Sigmoid colon (tissue), 7 donors: Measurements from ENCODE around the gene LTBP3. TPM values are rescaled to one million over a fixed set of nuclear protein-coding genes. Genes with fewer than 3 reads are reported as not detected.

Source experiments
- DNase-seq: peaks from one replicate; pipeline ENCODE4 v3.0.0-alpha.2; 2019
- H3K27ac ChIP-seq, 4 donors: fragments of 200-600 bp; sonication (generic); one replicate each; pipeline ENCODE4 v1.5.1; 2016 to 2019; ENCODE audit warnings: mild to moderate bottlenecking in 1 of 4
- H3K27me3 ChIP-seq, 3 donors: fragments of 200-600 bp; sonication (generic); one replicate each; pipeline ENCODE4 v1.5.1; 2019; ENCODE audit warnings: mild to moderate bottlenecking in 1 of 3
- H3K36me3 ChIP-seq, 4 donors: fragments of 200-600 bp; sonication (generic); one replicate each; pipeline ENCODE4 v1.5.1; 2016 to 2019
- H3K4me1 ChIP-seq, 4 donors: fragments of 200-600 bp; sonication (generic); one replicate each; pipeline ENCODE4 v1.5.1; 2017 to 2019
- H3K4me3 ChIP-seq, 4 donors: fragments of 200-600 bp; sonication (generic); one replicate each; pipeline ENCODE4 v1.5.1; 2017 to 2019; ENCODE audit warnings: mild to moderate bottlenecking in 2 of 4, moderate library complexity in 1 of 4
- H3K9me3 ChIP-seq, 4 donors: fragments of 200-600 bp in 3 of 4; sonication (generic) in 3 of 4; one replicate each; pipeline versions ENCODE4 v1.5.1 to v1.6.1; 2013 to 2019
- EP300 ChIP-seq, 4 donors: sonication (generic); formaldehyde crosslinking; IDR thresholded peaks; one replicate each; pipeline ENCODE4 v1.6.1; 2017; ENCODE audit warnings: antibody characterized with exemption in 4 of 4
- POLR2A ChIP-seq, 2 donors: fragments of 450-650 bp; IDR thresholded peaks; one replicate each; pipeline ENCODE4 v1.6.1; 2016; ENCODE audit warnings: antibody characterized with exemption in 2 of 2, mild to moderate bottlenecking in 2 of 2, moderate library complexity in 2 of 2
- POLR2AphosphoS5 ChIP-seq, 4 donors: sonication (generic); formaldehyde crosslinking; IDR thresholded peaks; one replicate each; pipeline ENCODE4 v1.6.1; 2017; ENCODE audit warnings: antibody characterized with exemption in 4 of 4
- WGBS, 2 donors: extraction: QIAGEN DNeasy Blood & Tissue Kit; methylation state at CpG; one replicate each; pipeline ENCODE4 v1.1.7; 2013; 5-methylcytosine and 5-hydroxymethylcytosine counted together
- intact Hi-C: fragments of 100-400 bp; cut with DNase I; formaldehyde crosslinking; loops from one replicate; pipeline ENCODE4 v1.15.1; 2023
- polyA plus RNA-seq, 3 donors: library from polyadenylated mRNA; stranded (reverse); fragments of 200-250 nt; gene quantifications; one replicate each; pipeline ENCODE4 v1.2.3, GENCODE V29; 2013
- total RNA-seq, 4 donors: library from RNA; depleted of rRNA; stranded (reverse); fragments of >200 nt; gene quantifications; one replicate each; pipeline ENCODE4 v1.1.0, GENCODE V29; 2016
- TF ChIP-seq, protein P1 (sequence below), 4 experiments: fragments of 450-650 bp in 3 of 4; fragments of 200-600 bp in 1 of 4; IDR thresholded peaks; one replicate each; pipeline ENCODE4 v1.5.1; 2016 to 2019; ENCODE audit warnings: antibody characterized with exemption in 4 of 4, mild to moderate bottlenecking in 3 of 4, moderate library complexity in 2 of 4
- donor health status: healthy with polysubstance abuse.
- donor health status: Bipolar disorder and iron deficiency.
- donor health status: healthy.

The LTBP3 gene
- total and polyA plus RNA-seq, 7 donors, result 3.9 to 268 (median 79.6) TPM

DNA sequence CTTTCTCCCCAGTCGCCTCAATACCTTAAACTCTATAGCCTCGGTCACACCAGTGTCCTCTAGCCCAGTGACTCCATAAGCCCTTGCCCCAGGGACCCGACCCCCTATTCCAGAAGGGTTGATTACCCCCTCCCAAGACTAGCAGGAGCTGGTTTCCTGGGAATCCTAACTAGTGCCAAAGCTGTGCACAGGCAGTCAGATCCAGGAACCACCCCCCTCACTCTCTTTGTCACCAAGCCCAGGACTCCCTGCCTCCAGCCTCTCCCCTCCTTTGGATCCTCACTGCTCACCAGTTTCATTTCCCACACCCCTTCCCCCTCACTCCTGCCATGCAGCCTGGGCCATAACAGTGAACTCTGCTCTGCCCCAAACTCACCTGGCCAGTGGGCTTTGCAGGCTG lies 9.8 kb downstream of the LTBP3 start:
- no peaks in the 10 kb centered on the region for H3K27me3 ChIP-seq
- H3K27ac ChIP-seq, result no peak overlapping the region
- H3K4me3 ChIP-seq, result no peak overlapping the region
- H3K4me1 ChIP-seq, result peaks cover 0 to 24% (median 10%) of the 10 kb centered on the region in 4 donors
- TF ChIP-seq EP300 (IDR thresholded peaks at IDR 0.05) (no peak), POLR2A (IDR thresholded peaks at IDR 0.05) (no peak), POLR2AphosphoS5 (IDR thresholded peaks at IDR 0.05) (no peak)
- TF ChIP-seq, protein P1, sequence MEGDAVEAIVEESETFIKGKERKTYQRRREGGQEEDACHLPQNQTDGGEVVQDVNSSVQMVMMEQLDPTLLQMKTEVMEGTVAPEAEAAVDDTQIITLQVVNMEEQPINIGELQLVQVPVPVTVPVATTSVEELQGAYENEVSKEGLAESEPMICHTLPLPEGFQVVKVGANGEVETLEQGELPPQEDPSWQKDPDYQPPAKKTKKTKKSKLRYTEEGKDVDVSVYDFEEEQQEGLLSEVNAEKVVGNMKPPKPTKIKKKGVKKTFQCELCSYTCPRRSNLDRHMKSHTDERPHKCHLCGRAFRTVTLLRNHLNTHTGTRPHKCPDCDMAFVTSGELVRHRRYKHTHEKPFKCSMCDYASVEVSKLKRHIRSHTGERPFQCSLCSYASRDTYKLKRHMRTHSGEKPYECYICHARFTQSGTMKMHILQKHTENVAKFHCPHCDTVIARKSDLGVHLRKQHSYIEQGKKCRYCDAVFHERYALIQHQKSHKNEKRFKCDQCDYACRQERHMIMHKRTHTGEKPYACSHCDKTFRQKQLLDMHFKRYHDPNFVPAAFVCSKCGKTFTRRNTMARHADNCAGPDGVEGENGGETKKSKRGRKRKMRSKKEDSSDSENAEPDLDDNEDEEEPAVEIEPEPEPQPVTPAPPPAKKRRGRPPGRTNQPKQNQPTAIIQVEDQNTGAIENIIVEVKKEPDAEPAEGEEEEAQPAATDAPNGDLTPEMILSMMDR (IDR thresholded peaks at IDR 0.05), result no peak
- H3K9me3 ChIP-seq, result no peaks in the 10 kb centered on the region
- intact Hi-C loops, result no loop called here
- peaks cover 7 to 59% (median 31%) of the 10 kb centered on the region in 4 donors for H3K36me3 ChIP-seq
- 86 to 90% methylated on average over 3 of the region's 3 CpGs for WGBS, 2 donors
- DNase-seq, result no peak

DNA sequence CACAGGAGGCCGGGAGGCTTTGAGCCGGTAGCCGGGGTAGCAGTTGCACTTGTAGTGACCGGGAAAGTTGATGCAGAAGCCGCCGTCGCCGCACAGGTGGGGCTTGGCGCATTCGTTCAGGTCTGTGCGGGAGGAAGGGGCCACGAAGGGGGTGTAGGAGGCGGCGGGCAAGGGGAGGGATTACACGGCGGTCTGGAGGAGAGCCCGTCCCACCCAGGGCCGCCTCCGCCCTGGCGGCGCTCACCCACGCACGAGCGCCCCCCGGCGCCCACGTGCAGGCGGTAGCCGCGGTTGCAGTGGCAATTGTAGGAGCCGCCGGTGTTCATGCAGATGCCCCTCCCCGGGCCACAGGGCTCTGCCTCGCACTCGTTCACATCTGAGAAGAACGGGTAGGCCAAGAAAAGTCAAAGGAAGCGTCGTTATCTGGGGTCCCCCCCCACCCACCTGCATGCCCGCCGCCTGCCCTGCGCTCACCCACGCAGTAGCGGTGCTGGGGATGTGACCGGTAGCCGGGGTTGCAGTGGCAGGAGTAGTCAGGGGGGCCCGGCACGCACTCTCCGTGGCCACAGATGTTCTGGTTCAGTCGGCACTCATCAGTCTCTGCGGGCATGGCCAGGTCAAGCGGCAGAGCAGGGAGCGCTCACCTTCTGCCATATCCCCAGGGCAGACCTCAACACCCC lies 10.6 kb downstream of the LTBP3 start:
- H3K27me3 ChIP-seq, result no peaks in the 10 kb centered on the region
- no peak for DNase-seq
- intact Hi-C loops, result no loop called here
- no peak overlapping the region for H3K4me3 ChIP-seq
- H3K27ac ChIP-seq, result peak overlapping the region in 2 of 4 donors; percentile 65 to 79
- H3K36me3 ChIP-seq, result peaks cover 5 to 59% (median 28%) of the 10 kb centered on the region in 4 donors
- peaks cover 0 to 23% (median 10%) of the 10 kb centered on the region in 4 donors for H3K4me1 ChIP-seq
- TF ChIP-seq EP300 (IDR thresholded peaks at IDR 0.05) (no peak), POLR2AphosphoS5 (IDR thresholded peaks at IDR 0.05) (no peak), POLR2A (IDR thresholded peaks at IDR 0.05) (no peak)
- TF ChIP-seq, protein P1 (IDR thresholded peaks at IDR 0.05), result no peak
- 83 to 89% methylated on average over 52 of the region's 52 CpGs for WGBS, 2 donors
- H3K9me3 ChIP-seq, result no peaks in the 10 kb centered on the region

- TF ChIP-seq, protein P1 (IDR thresholded peaks at IDR 0.05), result no peak
- TF ChIP-seq POLR2AphosphoS5 (IDR thresholded peaks at IDR 0.05) (peak in 1 of 4 donors; percentile 30), EP300 (IDR thresholded peaks at IDR 0.05) (no peak), POLR2A (IDR thresholded peaks at IDR 0.05) (no peak)
- no peaks in the 10 kb centered on the region for H3K27me3 ChIP-seq
- H3K9me3 ChIP-seq, result no peaks in the 10 kb centered on the region
- intact Hi-C loops, result no loop called here
- peak overlapping the region; percentile 63 to 79 (median 66) for H3K27ac ChIP-seq
- WGBS, 2 donors, result 8 to 19% methylated on average over 64 of the region's 64 CpGs
- peak overlapping the region in 3 of 4 donors; percentile 10 to 34 (median 24) for H3K4me3 ChIP-seq
- peaks cover 5 to 50% (median 23%) of the 10 kb centered on the region in 4 donors for H3K36me3 ChIP-seq
- DNase-seq, result peak; percentile 90
- H3K4me1 ChIP-seq, result peaks cover 0 to 20% (median 16%) of the 10 kb centered on the region in 4 donors
Measured at GRCh38 chr11:65546217-65546958, 11.8 kb downstream of the LTBP3 start.

- intact Hi-C loops, result no loop called here
- H3K4me3 ChIP-seq, result peak overlapping the region in 2 of 4 donors; percentile 10 to 34
- WGBS, 2 donors, result 13 to 42% methylated on average over 4 of the region's 4 CpGs
- no peaks in the 10 kb centered on the region for H3K9me3 ChIP-seq
- H3K27me3 ChIP-seq, result no peaks in the 10 kb centered on the region
- H3K27ac ChIP-seq, result peak overlapping the region; percentile 63 to 79 (median 66)
- peaks cover 0 to 26% (median 21%) of the 10 kb centered on the region in 4 donors for H3K4me1 ChIP-seq
- DNase-seq, result no peak
- TF ChIP-seq, protein P1 (IDR thresholded peaks at IDR 0.05), result no peak
- no peak for TF ChIP-seq POLR2AphosphoS5 (IDR thresholded peaks at IDR 0.05)
- no peak for TF ChIP-seq POLR2A (IDR thresholded peaks at IDR 0.05)
- no peak for TF ChIP-seq EP300 (IDR thresholded peaks at IDR 0.05)
- H3K36me3 ChIP-seq, result peaks cover 1 to 44% (median 18%) of the 10 kb centered on the region in 4 donors
Measured at GRCh38 chr11:65545853-65546216, 12.3 kb downstream of the LTBP3 start.
